NT2/D1 (cell line): ENCODE results near the gene GJB4.

Source experiments
- SUZ12 ChIP-seq: IDR thresholded peaks from 2 replicates; pipeline ENCODE4 v1.6.1; 2011; ENCODE audit not compliant: insufficient read length, insufficient read depth; ENCODE audit errors: extremely low read depth
- YY1 ChIP-seq: IDR thresholded peaks from 2 replicates; pipeline ENCODE4 v1.6.1; 2011; ENCODE audit not compliant: insufficient read length, insufficient read depth
- ZNF274 ChIP-seq: IDR thresholded peaks from 2 replicates; pipeline ENCODE4 v1.6.1; 2011; ENCODE audit warnings: mild to moderate bottlenecking, low read depth, low read length

DNA sequence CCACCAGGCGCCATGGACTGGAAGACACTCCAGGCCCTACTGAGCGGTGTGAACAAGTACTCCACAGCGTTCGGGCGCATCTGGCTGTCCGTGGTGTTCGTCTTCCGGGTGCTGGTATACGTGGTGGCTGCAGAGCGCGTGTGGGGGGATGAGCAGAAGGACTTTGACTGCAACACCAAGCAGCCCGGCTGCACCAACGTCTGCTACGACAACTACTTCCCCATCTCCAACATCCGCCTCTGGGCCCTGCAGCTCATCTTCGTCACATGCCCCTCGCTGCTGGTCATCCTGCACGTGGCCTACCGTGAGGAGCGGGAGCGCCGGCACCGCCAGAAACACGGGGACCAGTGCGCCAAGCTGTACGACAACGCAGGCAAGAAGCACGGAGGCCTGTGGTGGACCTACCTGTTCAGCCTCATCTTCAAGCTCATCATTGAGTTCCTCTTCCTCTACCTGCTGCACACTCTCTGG, 25.2 kb downstream of the GJB4 start:
- TF ChIP-seq ZNF274 (no peak), SUZ12 (no peak), YY1 (no peak)
